HEK293 (cell line): ENCODE measurements around the gene PSRC1.

ENCODE experiments used
- ATF2 ChIP-seq: fragments of 450-650 bp; formaldehyde crosslinking; IDR thresholded peaks from 2 replicates; pipeline ENCODE4 v1.5.1; 2016; ENCODE audit warnings: missing biosample characterization, missing genetic modification characterization, low read depth
- CTCF ChIP-seq: fragments of 450-650 bp; formaldehyde crosslinking; IDR thresholded peaks from 2 replicates; pipeline ENCODE4 v1.5.1; 2016; ENCODE audit warnings: missing biosample characterization, missing genetic modification characterization
- PRDM1 ChIP-seq: fragments of 450-650 bp; formaldehyde crosslinking; IDR thresholded peaks from 2 replicates; pipeline ENCODE4; 2016; ENCODE audit warnings: missing biosample characterization, missing genetic modification characterization
- ZBTB17 ChIP-seq: fragments of 450-650 bp; formaldehyde crosslinking; IDR thresholded peaks from 2 replicates; pipeline ENCODE4 v1.5.1; 2016; ENCODE audit warnings: missing biosample characterization, missing genetic modification characterization
- ZFP3 ChIP-seq: fragments of 450-650 bp; formaldehyde crosslinking; IDR thresholded peaks from 2 replicates; pipeline ENCODE4 v1.5.1; 2016; ENCODE audit warnings: low read depth, missing biosample characterization, missing genetic modification characterization
- ZNF214 ChIP-seq: fragments of 450-650 bp; formaldehyde crosslinking; IDR thresholded peaks from 2 replicates; pipeline ENCODE4 v1.5.1; 2017; ENCODE audit warnings: missing biosample characterization, mild to moderate bottlenecking, missing genetic modification characterization, borderline replicate concordance
- ZNF354C ChIP-seq: fragments of 450-650 bp; formaldehyde crosslinking; IDR thresholded peaks from 2 replicates; pipeline ENCODE4 v1.5.1; 2016; ENCODE audit warnings: missing biosample characterization, missing genetic modification characterization, low read depth, borderline replicate concordance
- ZNF768 ChIP-seq: fragments of 450-650 bp; formaldehyde crosslinking; IDR thresholded peaks from 2 replicates; pipeline ENCODE4 v1.5.1; 2018; ENCODE audit warnings: missing biosample characterization, mild to moderate bottlenecking, missing genetic modification characterization
- TF ChIP-seq, protein P1 (sequence below): fragments of 450-650 bp; formaldehyde crosslinking; IDR thresholded peaks from 2 replicates; pipeline ENCODE4 v1.5.1; 2016; ENCODE audit warnings: missing biosample characterization, missing genetic modification characterization

DNA sequence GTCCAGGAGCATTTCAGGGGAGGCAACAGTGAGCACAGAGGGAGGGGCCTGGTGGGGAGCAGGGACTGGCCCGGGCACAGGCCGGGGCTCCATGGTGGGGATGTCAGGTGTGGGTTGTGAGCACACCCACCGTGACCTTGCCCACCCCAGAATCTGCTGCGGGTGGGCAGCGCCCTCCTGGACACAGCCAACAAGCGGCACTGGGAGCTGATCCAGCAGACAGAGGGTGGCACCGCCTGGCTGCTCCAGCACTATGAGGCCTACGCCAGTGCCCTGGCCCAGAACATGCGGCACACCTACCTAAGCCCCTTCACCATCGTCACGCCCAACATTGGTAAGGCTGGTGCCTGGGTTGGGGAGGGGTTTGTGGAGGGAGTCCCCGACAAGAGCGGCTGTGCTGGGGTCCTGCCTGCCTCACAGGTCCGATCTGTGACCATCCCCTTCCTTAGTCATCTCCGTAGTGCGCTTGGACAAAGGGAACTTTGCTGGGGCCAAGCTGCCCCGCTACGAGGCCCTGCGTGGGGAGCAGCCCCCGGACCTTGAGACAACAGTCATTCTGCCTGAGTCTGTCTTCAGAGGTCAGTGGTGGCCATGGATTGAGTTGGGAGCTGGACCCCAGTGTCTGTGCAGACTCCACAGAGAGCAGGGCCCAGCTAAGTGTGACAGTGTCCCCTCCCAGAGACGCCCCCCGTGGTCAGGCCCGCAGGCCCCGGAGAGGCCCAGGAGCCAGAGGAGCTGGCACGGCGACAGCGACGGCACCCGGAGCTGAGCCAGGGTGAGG is 14.3 kb downstream of the PSRC1 start:
- no peak for TF ChIP-seq PRDM1
- no peak for TF ChIP-seq ZBTB17 (tag by site-specific recombination)
- TF ChIP-seq, protein P1, sequence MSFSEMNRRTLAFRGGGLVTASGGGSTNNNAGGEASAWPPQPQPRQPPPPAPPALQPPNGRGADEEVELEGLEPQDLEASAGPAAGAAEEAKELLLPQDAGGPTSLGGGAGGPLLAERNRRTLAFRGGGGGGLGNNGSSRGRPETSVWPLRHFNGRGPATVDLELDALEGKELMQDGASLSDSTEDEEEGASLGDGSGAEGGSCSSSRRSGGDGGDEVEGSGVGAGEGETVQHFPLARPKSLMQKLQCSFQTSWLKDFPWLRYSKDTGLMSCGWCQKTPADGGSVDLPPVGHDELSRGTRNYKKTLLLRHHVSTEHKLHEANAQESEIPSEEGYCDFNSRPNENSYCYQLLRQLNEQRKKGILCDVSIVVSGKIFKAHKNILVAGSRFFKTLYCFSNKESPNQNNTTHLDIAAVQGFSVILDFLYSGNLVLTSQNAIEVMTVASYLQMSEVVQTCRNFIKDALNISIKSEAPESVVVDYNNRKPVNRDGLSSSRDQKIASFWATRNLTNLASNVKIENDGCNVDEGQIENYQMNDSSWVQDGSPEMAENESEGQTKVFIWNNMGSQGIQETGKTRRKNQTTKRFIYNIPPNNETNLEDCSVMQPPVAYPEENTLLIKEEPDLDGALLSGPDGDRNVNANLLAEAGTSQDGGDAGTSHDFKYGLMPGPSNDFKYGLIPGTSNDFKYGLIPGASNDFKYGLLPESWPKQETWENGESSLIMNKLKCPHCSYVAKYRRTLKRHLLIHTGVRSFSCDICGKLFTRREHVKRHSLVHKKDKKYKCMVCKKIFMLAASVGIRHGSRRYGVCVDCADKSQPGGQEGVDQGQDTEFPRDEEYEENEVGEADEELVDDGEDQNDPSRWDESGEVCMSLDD (tag by site-specific recombination) = no peak
- TF ChIP-seq ZNF354C (tag by site-specific recombination) = no peak
- no peak for TF ChIP-seq ZNF214 (tag by site-specific recombination)
- TF ChIP-seq ATF2 (tag by site-specific recombination) = no peak
- TF ChIP-seq CTCF (tag by site-specific recombination) = no peak
- no peak for TF ChIP-seq ZNF768 (tag by site-specific recombination)
- no peak for TF ChIP-seq ZFP3 (tag by site-specific recombination)
